DOHH2 (cell line): ENCODE results near the gene PHPT1.

Experiments used
- H3F3A ChIP-seq: fragments of 200-600 bp; sonication (generic), shearing (Covaris generic); 2 replicates; pipeline ENCODE4 v1.6.0; 2016; ENCODE audit warnings: antibody characterized with exemption, mild to moderate bottlenecking; ENCODE audit not compliant: control insufficient read depth, insufficient read depth
- H3K27ac ChIP-seq: fragments of 200-600 bp; sonication (generic); 2 replicates; pipeline ENCODE4 v1.5.1; 2014; ENCODE audit warnings: low read depth, mild to moderate bottlenecking, low read length, moderate library complexity
- H3K27me3 ChIP-seq: fragments of 200-600 bp; sonication (generic); 2 replicates; pipeline ENCODE4 v1.6.1; 2014; ENCODE audit warnings: mild to moderate bottlenecking, low read length, mixed read lengths; ENCODE audit not compliant: control insufficient read depth
- H3K36me3 ChIP-seq: fragments of 200-600 bp; sonication (generic); 2 replicates; pipeline ENCODE4 v1.6.1; 2014; ENCODE audit warnings: mild to moderate bottlenecking, low read length, moderate library complexity, mixed read lengths; ENCODE audit not compliant: control insufficient read depth
- H3K4me1 ChIP-seq: fragments of 200-600 bp; sonication (generic); 2 replicates; pipeline ENCODE4 v1.6.1; 2014; ENCODE audit warnings: mild to moderate bottlenecking, low read length, mixed read lengths; ENCODE audit not compliant: control insufficient read depth
- H3K4me2 ChIP-seq: fragments of 200-600 bp; sonication (generic); 2 replicates; pipeline ENCODE4 v1.6.0; 2014; ENCODE audit warnings: mild to moderate bottlenecking, low read length, moderate library complexity
- H3K4me3 ChIP-seq: fragments of 200-600 bp; sonication (generic); 2 replicates; pipeline ENCODE4 v1.5.1; 2014; ENCODE audit warnings: mild to moderate bottlenecking, low read length, mixed read lengths
- H3K79me2 ChIP-seq: fragments of 200-600 bp; sonication (generic); 2 replicates; pipeline ENCODE4 v1.6.1; 2014; ENCODE audit warnings: mild to moderate bottlenecking, low read length, mixed read lengths; ENCODE audit not compliant: control insufficient read depth
- H3K9me2 ChIP-seq: fragments of 200-600 bp; sonication (generic); replicated peaks from 2 replicates; pipeline ENCODE4 v1.6.1; 2014; ENCODE audit warnings: mild to moderate bottlenecking, low read length, mixed read lengths; ENCODE audit not compliant: control insufficient read depth
- H3K9me3 ChIP-seq: fragments of 200-600 bp; sonication (generic); 2 replicates; pipeline ENCODE4 v1.6.1; 2014; ENCODE audit warnings: antibody characterized with exemption, low read length, mixed read lengths; ENCODE audit not compliant: control insufficient read depth, insufficient read depth
- H4K20me1 ChIP-seq: fragments of 200-600 bp; sonication (generic); 2 replicates; pipeline ENCODE4 v1.6.0; 2014; ENCODE audit warnings: low read depth, mild to moderate bottlenecking, antibody characterized with exemption, low read length, moderate library complexity; ENCODE audit not compliant: control insufficient read depth, insufficient read depth
- CTCF ChIP-seq: fragments of 200-600 bp; sonication (generic); IDR thresholded peaks from one replicate; pipeline ENCODE4 v1.5.1; 2014; ENCODE audit warnings: antibody characterized with exemption, mild to moderate bottlenecking, low read depth, low read length; ENCODE audit not compliant: poor library complexity, severe bottlenecking
- EZH2phosphoT487 ChIP-seq: fragments of 200-600 bp; sonication (generic); IDR thresholded peaks from 2 replicates; pipeline ENCODE4 v1.6.1; 2017; ENCODE audit warnings: borderline replicate concordance, mild to moderate bottlenecking, antibody characterized with exemption, low read length, moderate library complexity, mixed read lengths

PHPT1 gene

GRCh38 chr9:136826188-136826541, 23.0 kb upstream of the PHPT1 start:
- no peaks in the 10 kb centered on the region for H3K9me3 ChIP-seq
- no peaks in the 10 kb centered on the region for H3K27me3 ChIP-seq
- no peak overlapping the region for H3K4me3 ChIP-seq
- no peaks in the 10 kb centered on the region for H3K9me2 ChIP-seq
- H3K4me1 ChIP-seq = no peaks in the 10 kb centered on the region
- H4K20me1 ChIP-seq = no peaks in the 10 kb centered on the region; the same call in 1 of the 2 replicates
- H3K4me2 ChIP-seq = no peak overlapping the region
- TF ChIP-seq CTCF (no peak), EZH2phosphoT487 (no peak)
- H3K79me2 ChIP-seq = peaks cover 12% of the 10 kb centered on the region
- no peak overlapping the region for H3K27ac ChIP-seq
- peaks cover 78% of the 10 kb centered on the region for H3K36me3 ChIP-seq
- no peaks in the 10 kb centered on the region for H3F3A ChIP-seq

GRCh38 chr9:136826703-136827582, 22.3 kb upstream of the PHPT1 start:
- peaks cover 85% of the 10 kb centered on the region for H3K36me3 ChIP-seq
- no peaks in the 10 kb centered on the region for H3F3A ChIP-seq
- no peaks in the 10 kb centered on the region; the same call in 1 of the 2 replicates for H4K20me1 ChIP-seq
- TF ChIP-seq CTCF (no peak), EZH2phosphoT487 (no peak)
- H3K9me3 ChIP-seq = no peaks in the 10 kb centered on the region
- H3K4me2 ChIP-seq = no peak overlapping the region
- peaks cover 7% of the 10 kb centered on the region for H3K79me2 ChIP-seq
- H3K27me3 ChIP-seq = no peaks in the 10 kb centered on the region
- no peaks in the 10 kb centered on the region for H3K9me2 ChIP-seq
- H3K4me1 ChIP-seq = no peaks in the 10 kb centered on the region
- no peak overlapping the region for H3K4me3 ChIP-seq
- H3K27ac ChIP-seq = no peak overlapping the region

- TF ChIP-seq EZH2phosphoT487 (no peak), CTCF (no peak)
- no peaks in the 10 kb centered on the region for H3K9me2 ChIP-seq
- no peaks in the 10 kb centered on the region; the same call in 1 of the 2 replicates for H4K20me1 ChIP-seq
- H3K9me3 ChIP-seq = no peaks in the 10 kb centered on the region
- no peak overlapping the region for H3K4me3 ChIP-seq
- peaks cover 94% of the 10 kb centered on the region for H3K36me3 ChIP-seq
- H3K4me1 ChIP-seq = no peaks in the 10 kb centered on the region
- H3K27me3 ChIP-seq = no peaks in the 10 kb centered on the region
- no peaks in the 10 kb centered on the region for H3F3A ChIP-seq
- H3K4me2 ChIP-seq = no peak overlapping the region
- no peak overlapping the region for H3K27ac ChIP-seq
- H3K79me2 ChIP-seq = no peaks in the 10 kb centered on the region; the same call in none of the 2 replicates
Observed at GRCh38 chr9:136827794-136828473, 21.3 kb upstream of the PHPT1 start.
